Measurements from ENCODE around the gene HSPA4L.

DNA sequence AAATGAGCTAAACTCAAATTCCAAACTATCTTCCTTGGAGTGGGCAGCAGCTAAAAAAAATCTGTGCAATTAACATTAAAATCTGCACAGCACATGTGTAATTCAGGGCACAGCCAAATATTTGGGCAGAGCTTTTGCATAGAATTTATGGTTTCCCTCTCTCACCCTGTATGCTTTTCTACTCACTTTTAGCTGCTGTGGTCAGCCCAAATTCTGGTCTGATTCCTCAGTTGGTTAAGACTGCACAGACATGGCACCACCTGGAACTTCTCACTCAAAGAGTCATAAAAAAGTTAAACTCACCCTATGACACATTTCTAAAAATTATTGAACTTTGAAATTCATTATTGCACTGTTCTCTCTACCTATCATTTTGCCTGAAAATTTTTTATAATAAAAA, 93.7 kb downstream of the HSPA4L start:
- no peak for TF ChIP-seq EZH2 (IDR thresholded peaks at IDR 0.05; ENCODE audit: low read length, unreplicated experiment)
- TF ChIP-seq, protein P1, sequence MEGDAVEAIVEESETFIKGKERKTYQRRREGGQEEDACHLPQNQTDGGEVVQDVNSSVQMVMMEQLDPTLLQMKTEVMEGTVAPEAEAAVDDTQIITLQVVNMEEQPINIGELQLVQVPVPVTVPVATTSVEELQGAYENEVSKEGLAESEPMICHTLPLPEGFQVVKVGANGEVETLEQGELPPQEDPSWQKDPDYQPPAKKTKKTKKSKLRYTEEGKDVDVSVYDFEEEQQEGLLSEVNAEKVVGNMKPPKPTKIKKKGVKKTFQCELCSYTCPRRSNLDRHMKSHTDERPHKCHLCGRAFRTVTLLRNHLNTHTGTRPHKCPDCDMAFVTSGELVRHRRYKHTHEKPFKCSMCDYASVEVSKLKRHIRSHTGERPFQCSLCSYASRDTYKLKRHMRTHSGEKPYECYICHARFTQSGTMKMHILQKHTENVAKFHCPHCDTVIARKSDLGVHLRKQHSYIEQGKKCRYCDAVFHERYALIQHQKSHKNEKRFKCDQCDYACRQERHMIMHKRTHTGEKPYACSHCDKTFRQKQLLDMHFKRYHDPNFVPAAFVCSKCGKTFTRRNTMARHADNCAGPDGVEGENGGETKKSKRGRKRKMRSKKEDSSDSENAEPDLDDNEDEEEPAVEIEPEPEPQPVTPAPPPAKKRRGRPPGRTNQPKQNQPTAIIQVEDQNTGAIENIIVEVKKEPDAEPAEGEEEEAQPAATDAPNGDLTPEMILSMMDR (conservative IDR thresholded peaks at IDR 0.05; ENCODE audit: low read depth, low read length) = no peak

Data from PC-3 (cell line).